ENCODE measurements around the gene FTO.

FTO gene

GRCh38 chr16:53756275-53756996 is 52.5 kb downstream of the FTO start:
- DNase-seq: no peak

GRCh38 chr16:53757971-53758609 is 54.1 kb downstream of the FTO start:
- DNase-seq: no peak

- DNase-seq: peak; percentile 46
Measured at GRCh38 chr16:53761962-53762703, 58.2 kb downstream of the FTO start.

- DNase-seq: no peak
Measured at GRCh38 chr16:53766304-53767016, 62.5 kb downstream of the FTO start.

GRCh38 chr16:53768167-53768566 is 64.2 kb downstream of the FTO start:
- no peak for DNase-seq

- DNase-seq: no peak
Measured at GRCh38 chr16:53768593-53768992, 64.6 kb downstream of the FTO start.

- no peak for DNase-seq
Measured at GRCh38 chr16:53769185-53769584, 65.2 kb downstream of the FTO start.

- no peak for DNase-seq
Measured at GRCh38 chr16:53769787-53770186, 65.8 kb downstream of the FTO start.

GRCh38 chr16:53770641-53771040 is 66.7 kb downstream of the FTO start:
- DNase-seq: no peak

GRCh38 chr16:53771655-53772497 is 67.9 kb downstream of the FTO start:
- DNase-seq: no peak

GRCh38 chr16:53773150-53773846 is 69.3 kb downstream of the FTO start:
- peak; percentile 63 for DNase-seq

GRCh38 chr16:53773881-53774280 is 69.9 kb downstream of the FTO start:
- no peak for DNase-seq

GRCh38 chr16:53775106-53775820 is 71.3 kb downstream of the FTO start:
- no peak for DNase-seq

GRCh38 chr16:53775821-53776431 is 72.0 kb downstream of the FTO start:
- peak; percentile 90 for DNase-seq

GRCh38 chr16:53779186-53779585 is 75.2 kb downstream of the FTO start:
- DNase-seq: no peak

GRCh38 chr16:53780051-53780450 is 76.1 kb downstream of the FTO start:
- DNase-seq: no peak

- no peak for DNase-seq
Measured at GRCh38 chr16:53781023-53781605, 77.2 kb downstream of the FTO start.

GRCh38 chr16:53782148-53782547 is 78.2 kb downstream of the FTO start:
- DNase-seq: no peak

- no peak for DNase-seq
Measured at GRCh38 chr16:53784291-53784690, 80.3 kb downstream of the FTO start.

GRCh38 chr16:53785044-53785443 is 81.1 kb downstream of the FTO start:
- DNase-seq: no peak

Measured in inflammatory macrophage treated with lipopolysaccharide for 4 hours (primary cell).